Right hindlimb (tissue), 1 donor: ENCODE results near the gene FOXO1.

Experiments
- DNase-seq: peaks from one replicate; pipeline ENCODE4 v3.0.0-alpha.2; 2018

Gene FOXO1

GRCh38 chr13:40539576-40540327, 126.7 kb downstream of the FOXO1 start:
- no peak for DNase-seq

GRCh38 chr13:40537146-40537895, 129.1 kb downstream of the FOXO1 start:
- no peak for DNase-seq

- no peak for DNase-seq
Measured at GRCh38 chr13:40536443-40537113, 129.9 kb downstream of the FOXO1 start.

- no peak for DNase-seq
Measured at GRCh38 chr13:40535345-40535836, 131.1 kb downstream of the FOXO1 start.

GRCh38 chr13:40534456-40534855, 132.0 kb downstream of the FOXO1 start:
- no peak for DNase-seq

- DNase-seq = no peak
Measured at GRCh38 chr13:40533072-40533471, 133.4 kb downstream of the FOXO1 start.

GRCh38 chr13:40530961-40531360, 135.5 kb downstream of the FOXO1 start:
- DNase-seq = no peak

- no peak for DNase-seq
Measured at GRCh38 chr13:40528881-40529280, 137.6 kb downstream of the FOXO1 start.

- no peak for DNase-seq
Measured at GRCh38 chr13:40527914-40528313, 138.5 kb downstream of the FOXO1 start.

GRCh38 chr13:40522282-40522681, 144.2 kb downstream of the FOXO1 start:
- no peak for DNase-seq

GRCh38 chr13:40520916-40521315, 145.5 kb downstream of the FOXO1 start:
- DNase-seq = no peak

- no peak for DNase-seq
Measured at GRCh38 chr13:40519637-40520036, 146.8 kb downstream of the FOXO1 start.

GRCh38 chr13:40518481-40518882, 148.0 kb downstream of the FOXO1 start:
- DNase-seq = no peak

- no peak for DNase-seq
Measured at GRCh38 chr13:40517486-40518480, 148.7 kb downstream of the FOXO1 start.

GRCh38 chr13:40515702-40516101, 150.7 kb downstream of the FOXO1 start:
- DNase-seq = no peak

- DNase-seq = no peak
Measured at GRCh38 chr13:40514802-40515201, 151.6 kb downstream of the FOXO1 start.

- no peak for DNase-seq
Measured at GRCh38 chr13:40509876-40510275, 156.6 kb downstream of the FOXO1 start.

GRCh38 chr13:40508767-40509342, 157.6 kb downstream of the FOXO1 start:
- no peak for DNase-seq

GRCh38 chr13:40508127-40508526, 158.3 kb downstream of the FOXO1 start:
- DNase-seq = peak; percentile 65

GRCh38 chr13:40506592-40507446, 159.6 kb downstream of the FOXO1 start:
- no peak for DNase-seq
